GM23338 (cell line): ENCODE results near the gene MYOF.

ENCODE experiments used
- CTCF ChIP-seq, 2 experiments: fragments of 200-600 bp in 1 of 2; sonication (generic) in 1 of 2; conservative IDR thresholded peaks; 2 replicates each; pipeline versions ENCODE4 v1.5.1 to v1.6.1; 2016 to 2017; ENCODE audit warnings: antibody characterized with exemption in 2 of 2, low read depth in 2 of 2, mild to moderate bottlenecking in 2 of 2, moderate library complexity in 1 of 2
- EZH2 ChIP-seq: fragments of 200-600 bp; sonication (generic); IDR thresholded peaks from one replicate; pipeline ENCODE4 v1.8.0; 2017; ENCODE audit warnings: antibody characterized with exemption, mild to moderate bottlenecking, low read depth; ENCODE audit not compliant: unreplicated experiment
- EZH2phosphoT487 ChIP-seq: fragments of 200-600 bp; sonication (generic); IDR thresholded peaks from one replicate; pipeline ENCODE4 v1.8.1; 2018; ENCODE audit warnings: antibody characterized with exemption; ENCODE audit not compliant: unreplicated experiment
- JUNB ChIP-seq: IDR thresholded peaks from one replicate; pipeline ENCODE4 v1.6.1; 2016; ENCODE audit warnings: antibody characterized with exemption; ENCODE audit not compliant: unreplicated experiment
- NANOG ChIP-seq: IDR thresholded peaks from 2 replicates; pipeline ENCODE4 v1.6.1; 2016; ENCODE audit warnings: antibody characterized with exemption, borderline replicate concordance
- POLR2AphosphoS5 ChIP-seq: IDR thresholded peaks from 2 replicates; pipeline ENCODE4 v1.6.1; 2016; ENCODE audit warnings: antibody characterized with exemption, low read depth
- REST ChIP-seq: IDR thresholded peaks from one replicate; pipeline ENCODE4 v1.6.1; 2018; ENCODE audit warnings: antibody characterized with exemption; ENCODE audit not compliant: unreplicated experiment
- ZNF114 ChIP-seq: fragments of 250-450 bp; sonication (Bioruptor Pico); IDR thresholded peaks from 2 replicates; pipeline ENCODE4 v1.5.0; 2020; ENCODE audit warnings: mild to moderate bottlenecking, moderate library complexity

DNA sequence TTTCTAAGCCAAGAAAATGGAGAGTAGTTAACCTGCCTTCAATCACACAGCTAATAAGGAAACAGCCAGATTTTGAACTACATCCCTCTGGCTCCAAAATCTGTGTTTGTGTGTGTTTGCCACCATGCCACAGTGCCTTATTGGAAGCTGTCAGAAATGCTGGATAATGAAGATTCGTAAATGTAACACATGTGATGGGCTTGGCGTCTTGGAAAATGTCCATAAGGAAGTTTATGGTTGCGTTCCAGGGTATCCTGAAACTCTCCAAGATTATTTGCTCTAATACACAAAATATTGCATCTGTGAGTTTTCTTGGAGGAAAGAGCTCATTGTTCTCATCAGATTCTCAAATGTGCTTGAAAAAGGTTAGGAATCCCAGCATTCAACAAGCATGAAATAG is 22.7 kb downstream of the MYOF start:
- no peak for TF ChIP-seq REST
- no peak for TF ChIP-seq CTCF (conservative IDR thresholded peaks at IDR 0.05; ENCODE audit: low read depth in 2 of 2)
- TF ChIP-seq NANOG, result no peak
- TF ChIP-seq POLR2AphosphoS5, result no peak
- TF ChIP-seq EZH2, result no peak
- no peak for TF ChIP-seq EZH2phosphoT487
- no peak for TF ChIP-seq JUNB
- no peak for TF ChIP-seq ZNF114
